ENCODE results near the gene MICALL1.

DNA sequence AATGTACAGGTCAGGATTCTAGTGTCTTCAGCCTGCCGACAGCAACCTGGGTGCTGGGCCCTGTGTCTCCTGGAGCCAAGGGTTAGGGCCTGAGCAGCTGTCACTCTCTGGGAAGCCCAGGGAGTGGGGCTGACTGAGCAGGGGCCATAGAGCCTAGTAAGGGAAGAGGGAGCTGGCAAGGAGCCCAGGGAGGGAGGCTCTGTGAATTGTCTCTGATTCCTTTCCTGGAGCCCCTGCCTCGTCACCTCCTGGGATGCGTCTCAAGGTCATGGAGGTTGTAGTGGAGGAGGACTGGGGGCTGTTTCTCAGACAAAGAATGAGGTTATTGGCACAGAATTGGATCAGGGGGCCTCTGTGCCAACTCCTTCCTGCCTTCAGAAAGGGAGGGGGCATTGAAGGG lies 66.4 kb downstream of the MICALL1 start:
- TF ChIP-seq SP1 (IDR thresholded peaks at IDR 0.05) (no peak), FOXK2 (IDR thresholded peaks at IDR 0.05) (no peak), HDGF (IDR thresholded peaks at IDR 0.05; ENCODE audit: borderline replicate concordance) (no peak), PKNOX1 (IDR thresholded peaks at IDR 0.05) (no peak), NFRKB (IDR thresholded peaks at IDR 0.05) (no peak), ZNF384 (IDR thresholded peaks at IDR 0.05) (no peak), SUZ12 (IDR thresholded peaks at IDR 0.05) (no peak), ARNT (IDR thresholded peaks at IDR 0.05) (no peak), TARDBP (IDR thresholded peaks at IDR 0.05) (no peak), ELF4 (IDR thresholded peaks at IDR 0.05) (no peak)

Measured in HEK293T (cell line).